Measurements from ENCODE around the gene TNFSF13B. TPM values are rescaled to one million over a fixed set of nuclear protein-coding genes. Genes with fewer than 3 reads are reported as not detected.

The TNFSF13B gene
- total RNA-seq, 2 experiments from 2014 or later = 0.41 TPM; not detected in 1

GRCh38 chr13:108281901-108282300 is 12.4 kb downstream of the TNFSF13B start:
- ChIA-PET CTCF (ENCODE audit: unreplicated experiment) (no interaction called here), POLR2A (interaction anchor here (0.6 kb wide), 1 partner anchor 458 kb away, joined by 4 read pairs; no protein-coding TSS in a partner anchor)
- Histone ChIP-seq H3K9me3 (ENCODE audit: low read length) (no peaks in the 10 kb centered on the region), H3K4me1 (ENCODE audit: insufficient read depth, low read length, poor library complexity, severe bottlenecking) (no peaks in the 10 kb centered on the region), H2AFZ (ENCODE audit: low read length) (no peak overlapping the region), H3K4me3 (ENCODE audit: low read depth, low read length, poor library complexity, severe bottlenecking) (no peak overlapping the region), H3K79me2 (ENCODE audit: insufficient read depth, low read depth, low read length) (no peaks in the 10 kb centered on the region), H3K4me2 (ENCODE audit: low read length) (no peak overlapping the region), H4K20me1 (ENCODE audit: insufficient read depth, low read length) (no peaks in the 10 kb centered on the region), H3K27ac (ENCODE audit: low read depth, low read length, poor library complexity, severe bottlenecking) (no peak overlapping the region), H3K9me2 (ENCODE audit: insufficient read depth, low read length) (no peaks in the 10 kb centered on the region), H3K36me3 (ENCODE audit: insufficient read depth, low read length) (no peaks in the 10 kb centered on the region)
- intact Hi-C loops (cut with micrococcal nuclease; ENCODE audit: unreplicated experiment) = no loop called here
- BruUV-seq (replicated peaks) = no TSS peak
- no peak for DNase-seq (ENCODE audit: low spot score)
- TF ChIP-seq CTCF (conservative IDR thresholded peaks at IDR 0.05; ENCODE audit: low read length) (no peak), EZH2phosphoT487 (IDR thresholded peaks at IDR 0.05; ENCODE audit: borderline replicate concordance, low read depth, low read length) (no peak)

GRCh38 chr13:108283110-108283509 is 13.6 kb downstream of the TNFSF13B start:
- TF ChIP-seq CTCF (conservative IDR thresholded peaks at IDR 0.05; ENCODE audit: low read length) (no peak), EZH2phosphoT487 (IDR thresholded peaks at IDR 0.05; ENCODE audit: borderline replicate concordance, low read depth, low read length) (no peak)
- CTCF ChIA-PET (ENCODE audit: unreplicated experiment) = no interaction called here
- POLR2A ChIA-PET = interaction anchor here (1.1 kb wide), 1 partner anchor 13 kb away, joined by 3 read pairs; no protein-coding TSS in a partner anchor
- BruUV-seq (replicated peaks) = no TSS peak
- Histone ChIP-seq H3K9me3 (ENCODE audit: low read length) (no peaks in the 10 kb centered on the region), H2AFZ (ENCODE audit: low read length) (no peak overlapping the region), H3K36me3 (ENCODE audit: insufficient read depth, low read length) (no peaks in the 10 kb centered on the region), H3K4me2 (ENCODE audit: low read length) (no peak overlapping the region), H3K4me1 (ENCODE audit: insufficient read depth, low read length, poor library complexity, severe bottlenecking) (no peaks in the 10 kb centered on the region), H3K4me3 (ENCODE audit: low read depth, low read length, poor library complexity, severe bottlenecking) (no peak overlapping the region), H3K79me2 (ENCODE audit: insufficient read depth, low read depth, low read length) (no peaks in the 10 kb centered on the region), H4K20me1 (ENCODE audit: insufficient read depth, low read length) (no peaks in the 10 kb centered on the region), H3K9me2 (ENCODE audit: insufficient read depth, low read length) (no peaks in the 10 kb centered on the region), H3K27ac (ENCODE audit: low read depth, low read length, poor library complexity, severe bottlenecking) (no peak overlapping the region)
- DNase-seq (ENCODE audit: low spot score) = no peak
- intact Hi-C loops (cut with micrococcal nuclease; ENCODE audit: unreplicated experiment) = no loop called here

DNA sequence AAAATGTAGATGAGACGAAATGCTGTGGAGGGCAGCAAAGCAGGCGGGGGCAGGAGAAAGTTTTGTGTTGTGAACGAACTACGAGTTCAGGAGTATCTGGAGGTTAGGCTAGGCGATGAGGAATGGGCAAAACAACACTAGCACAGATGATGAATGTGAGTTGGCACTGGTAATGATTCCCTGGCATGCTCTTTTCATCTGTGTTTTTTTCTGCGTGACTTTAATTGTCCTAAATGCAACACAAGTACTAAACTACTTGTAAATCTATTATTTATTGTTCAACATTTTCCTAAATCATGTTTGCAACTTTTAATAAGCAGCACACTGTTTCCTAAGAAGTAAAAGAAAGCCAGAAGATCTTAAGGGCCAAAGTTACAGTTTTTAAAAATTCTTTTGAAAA is 19.2 kb downstream of the TNFSF13B start:
- CTCF ChIA-PET (ENCODE audit: unreplicated experiment) = no interaction called here
- BruUV-seq (replicated peaks) = no TSS peak
- H3K9me3 ChIP-seq (ENCODE audit: low read length) = no peaks in the 10 kb centered on the region
- no peak for TF ChIP-seq EZH2phosphoT487 (IDR thresholded peaks at IDR 0.05; ENCODE audit: borderline replicate concordance, low read depth, low read length)
- TF ChIP-seq CTCF (conservative IDR thresholded peaks at IDR 0.05; ENCODE audit: low read length) = no peak
- POLR2A ChIA-PET = interaction anchor here (0.6 kb wide), 1 partner anchor 535 kb away, joined by 3 read pairs; no protein-coding TSS in a partner anchor
- no peaks in the 10 kb centered on the region for H3K9me2 ChIP-seq (ENCODE audit: insufficient read depth, low read length)
- no peak overlapping the region for H2AFZ ChIP-seq (ENCODE audit: low read length)
- no peaks in the 10 kb centered on the region for H3K4me1 ChIP-seq (ENCODE audit: insufficient read depth, low read length, poor library complexity, severe bottlenecking)
- no peaks in the 10 kb centered on the region for H4K20me1 ChIP-seq (ENCODE audit: insufficient read depth, low read length)
- H3K79me2 ChIP-seq (ENCODE audit: insufficient read depth, low read depth, low read length) = no peaks in the 10 kb centered on the region
- H3K4me3 ChIP-seq (ENCODE audit: low read depth, low read length, poor library complexity, severe bottlenecking) = no peak overlapping the region
- DNase-seq (ENCODE audit: low spot score) = no peak
- intact Hi-C loops (cut with micrococcal nuclease; ENCODE audit: unreplicated experiment) = no loop called here
- H3K27ac ChIP-seq (ENCODE audit: low read depth, low read length, poor library complexity, severe bottlenecking) = no peak overlapping the region
- no peak overlapping the region for H3K4me2 ChIP-seq (ENCODE audit: low read length)
- H3K36me3 ChIP-seq (ENCODE audit: insufficient read depth, low read length) = no peaks in the 10 kb centered on the region

Measured in OCI-LY7 (cell line).